OCI-LY3 (cell line): Measurements from ENCODE around the gene SNW1.

Experiments used
- CTCF ChIP-seq: fragments of 200-600, 300-600 bp; sonication (generic); IDR thresholded peaks from 2 replicates; pipeline ENCODE4 v1.5.1; 2014; ENCODE audit warnings: antibody characterized with exemption, low read length, low read depth
- EZH2phosphoT487 ChIP-seq: fragments of 200-600 bp; shearing (Covaris generic); IDR thresholded peaks from 2 replicates; pipeline ENCODE4 v1.6.1; 2018; ENCODE audit warnings: antibody characterized with exemption, mixed run types, low read depth

- TF ChIP-seq CTCF (no peak), EZH2phosphoT487 (no peak)
These were observed 29.7 kb upstream of the SNW1 start for GRCh38 chr14:77790566-77791224.
